GM23248 (cell line): ENCODE measurements around the gene ULBP2. TPM values are rescaled to one million over a fixed set of nuclear protein-coding genes. Genes with fewer than 3 reads are reported as not detected.
"Not testable (repeated sequence)": the region's sequence is repeated elsewhere in the genome, so short reads cannot be mapped to it uniquely, and the experiment has no call there.

Experiments
- DNase-seq: peaks from one replicate; pipeline ENCODE4 v3.0.0-alpha.2; 2015
- H2AFZ ChIP-seq: fragments of 200-600 bp; sonication (generic); 2 replicates; pipeline ENCODE4 v1.6.1; 2016; ENCODE audit warnings: antibody characterized with exemption
- H3F3A ChIP-seq: fragments of 200-600 bp; sonication (generic); 2 replicates; pipeline ENCODE4 v1.6.1; 2016; ENCODE audit warnings: mild to moderate bottlenecking, antibody characterized with exemption, mixed run types; ENCODE audit not compliant: insufficient read depth
- H3K27ac ChIP-seq: fragments of 200-600 bp; sonication (generic); 2 replicates; pipeline ENCODE4 v1.5.1; 2016; ENCODE audit warnings: mild to moderate bottlenecking
- H3K27me3 ChIP-seq: fragments of 200-600 bp; sonication (generic); replicated peaks from 2 replicates; pipeline ENCODE4 v1.6.1; 2016; ENCODE audit warnings: mild to moderate bottlenecking; ENCODE audit not compliant: insufficient read depth
- H3K36me3 ChIP-seq: fragments of 200-600 bp; sonication (generic); 2 replicates; pipeline ENCODE4 v1.6.1; 2016; ENCODE audit warnings: low read depth, mild to moderate bottlenecking
- H3K4me1 ChIP-seq: fragments of 200-600 bp; sonication (generic); 2 replicates; pipeline ENCODE4 v1.6.1; 2016; ENCODE audit warnings: mild to moderate bottlenecking; ENCODE audit not compliant: insufficient read depth
- H3K4me2 ChIP-seq: fragments of 200-600 bp; sonication (generic); one replicate; pipeline ENCODE4 v1.6.1; 2016; ENCODE audit warnings: mild to moderate bottlenecking; ENCODE audit not compliant: unreplicated experiment
- H3K4me3 ChIP-seq: fragments of 200-600 bp; sonication (generic); 2 replicates; pipeline ENCODE4 v1.5.1; 2016; ENCODE audit warnings: mild to moderate bottlenecking
- H3K79me2 ChIP-seq: fragments of 200-600 bp; sonication (generic); 2 replicates; pipeline ENCODE4 v1.6.1; 2016; ENCODE audit warnings: mild to moderate bottlenecking; ENCODE audit not compliant: insufficient read depth
- H3K9ac ChIP-seq: fragments of 200-600 bp; sonication (generic); 2 replicates; pipeline ENCODE4 v1.6.1; 2016; ENCODE audit warnings: mild to moderate bottlenecking
- H3K9me2 ChIP-seq: fragments of 200-600 bp; sonication (generic); 2 replicates; pipeline ENCODE4 v1.6.1; 2016; ENCODE audit warnings: mixed run types, mild to moderate bottlenecking, moderate library complexity; ENCODE audit not compliant: insufficient read depth
- H3K9me3 ChIP-seq: fragments of 200-600 bp; sonication (generic); one replicate; pipeline ENCODE4 v1.6.1; 2017; ENCODE audit warnings: low read depth
- H4K20me1 ChIP-seq: fragments of 200-600 bp; sonication (generic); 2 replicates; pipeline ENCODE4 v1.6.0; 2016; ENCODE audit not compliant: insufficient read depth
- EZH2 ChIP-seq: fragments of 200-600 bp; sonication (generic); IDR thresholded peaks from 2 replicates; pipeline ENCODE4 v1.6.1; 2018; ENCODE audit warnings: antibody characterized with exemption, mild to moderate bottlenecking; ENCODE audit not compliant: insufficient read depth, poor library complexity, severe bottlenecking
- EZH2phosphoT487 ChIP-seq: fragments of 200-600 bp; sonication (generic); IDR thresholded peaks from 2 replicates; pipeline ENCODE4 v1.6.1; 2018; ENCODE audit warnings: antibody characterized with exemption, moderate library complexity, mild to moderate bottlenecking, low read depth; ENCODE audit not compliant: insufficient read depth
- WGBS, 2 experiments: methylation state at CpG; one replicate each; pipeline ENCODE4 v1.1.6; 2015 to 2017; ENCODE audit warnings: low lambda C conversion rate in 2 of 2, low coverage in 1 of 2; ENCODE audit errors: missing lambda C conversion rate in 2 of 2; 5-methylcytosine and 5-hydroxymethylcytosine counted together
- in situ Hi-C: fragments of 300-500 bp; cut with MboI; formaldehyde crosslinking; loops from 2 replicates; pipeline ENCODE4 v1.15.0; 2020
- polyA plus RNA-seq: library from polyadenylated mRNA; unstranded; fragments of >200 nt; fragmentation: Nextera tagmentation; extraction: Ambion mirVana; gene quantifications from 2 replicates; pipeline ENCODE4 v1.2.1, GENCODE V29; 2016
- total RNA-seq: library from RNA; depleted of rRNA; stranded (reverse); fragments of >200 nt; shearing (Covaris generic); gene quantifications from 2 replicates; pipeline ENCODE4 v1.2.3, GENCODE V29; 2014

ULBP2 gene
- total and polyA plus RNA-seq, 2 experiments from 2014 or later, result 23.8 to 29.5 TPM

DNA sequence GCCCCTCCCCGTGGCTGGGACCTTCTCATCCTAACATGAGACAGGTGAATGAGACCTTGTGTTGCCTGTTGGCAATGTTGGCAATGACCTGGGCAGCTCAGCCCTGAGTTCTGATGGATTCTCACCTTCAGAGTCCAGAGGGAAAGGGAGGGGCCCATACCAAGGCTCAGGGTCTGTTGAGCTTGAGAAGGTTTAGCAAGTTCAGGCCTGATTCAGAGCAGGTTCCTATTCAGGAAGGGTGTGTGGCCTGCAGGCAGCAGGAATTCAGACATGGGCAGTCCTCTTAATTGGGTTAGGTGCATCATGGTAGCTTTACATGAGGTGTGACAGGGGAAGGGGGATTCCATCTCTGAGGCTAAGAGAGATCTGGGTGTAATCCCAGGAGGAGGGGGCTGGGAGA lies 5.7 kb downstream of the ULBP2 start:
- H3K27ac ChIP-seq, H3K79me2 ChIP-seq, H3K27me3 ChIP-seq, H3K4me2 ChIP-seq, H3K9me2 ChIP-seq, H4K20me1 ChIP-seq, H3K9me3 ChIP-seq, in situ Hi-C loops, H3K4me1 ChIP-seq, H3K9ac ChIP-seq, H2AFZ ChIP-seq, H3K36me3 ChIP-seq, H3F3A ChIP-seq, DNase-seq, H3K4me3 ChIP-seq: not testable (repeated sequence)
- WGBS, 2 experiments, result 83% methylated on average over 1 of the region's 1 CpG; no CpG with 5 or more reads in 1 of the 2 experiments

- Histone ChIP-seq H4K20me1 (no peaks in the 10 kb centered on the region), H3K9me2 (no peaks in the 10 kb centered on the region), H3K9ac (no peak overlapping the region), H3F3A (no peaks in the 10 kb centered on the region), H3K4me2 (no peak overlapping the region), H3K9me3 (no peaks in the 10 kb centered on the region), H3K4me3 (no peak overlapping the region), H3K27me3 (peaks cover 9% of the 10 kb centered on the region; the same call in 1 of the 2 replicates), H3K79me2 (no peaks in the 10 kb centered on the region), H3K27ac (no peak overlapping the region), H3K36me3 (no peaks in the 10 kb centered on the region), H2AFZ (no peak overlapping the region), H3K4me1 (no peaks in the 10 kb centered on the region)
- no peak for TF ChIP-seq EZH2
- TF ChIP-seq EZH2phosphoT487, result no peak
- in situ Hi-C loops, result no loop called here
- no peak for DNase-seq
- 90 to 94% methylated on average over 1 of the region's 1 CpG for WGBS, 2 experiments
Measured at GRCh38 chr6:149948011-149948410, 6.2 kb downstream of the ULBP2 start.

- 83 to 88% methylated on average over 5 of the region's 5 CpGs for WGBS, 2 experiments
- in situ Hi-C loops, result no loop called here
- TF ChIP-seq EZH2 (no peak), EZH2phosphoT487 (no peak)
Measured at GRCh38 chr6:149948616-149949015, 6.8 kb downstream of the ULBP2 start.

GRCh38 chr6:149950423-149950822 lies 8.6 kb downstream of the ULBP2 start:
- Histone ChIP-seq H3K4me1 (no peaks in the 10 kb centered on the region), H3K27ac (no peak overlapping the region), H3K27me3 (peaks cover 20% of the 10 kb centered on the region), H3F3A (no peaks in the 10 kb centered on the region), H3K9ac (no peak overlapping the region), H3K79me2 (no peaks in the 10 kb centered on the region), H3K4me2 (no peak overlapping the region), H3K36me3 (no peaks in the 10 kb centered on the region), H3K9me2 (no peaks in the 10 kb centered on the region), H3K4me3 (no peak overlapping the region), H3K9me3 (no peaks in the 10 kb centered on the region), H4K20me1 (no peaks in the 10 kb centered on the region), H2AFZ (no peak overlapping the region)
- WGBS, 2 experiments, result 57 to 64% methylated on average over 8 of the region's 8 CpGs
- DNase-seq, result no peak
- in situ Hi-C loops, result no loop called here
- TF ChIP-seq EZH2 (no peak), EZH2phosphoT487 (no peak)

More at GRCh38 chr6:149948616-149949015, 6.8 kb downstream of the ULBP2 start:
- no peak overlapping the region for H3K9ac ChIP-seq
- no peak overlapping the region for H3K4me3 ChIP-seq
- H4K20me1 ChIP-seq, result no peaks in the 10 kb centered on the region
- no peaks in the 10 kb centered on the region for H3F3A ChIP-seq
- no peaks in the 10 kb centered on the region for H3K9me2 ChIP-seq
- no peaks in the 10 kb centered on the region for H3K4me1 ChIP-seq
- H3K9me3 ChIP-seq, result no peaks in the 10 kb centered on the region
- DNase-seq, result no peak
- H3K27ac ChIP-seq, result no peak overlapping the region
- no peaks in the 10 kb centered on the region for H3K36me3 ChIP-seq
- no peaks in the 10 kb centered on the region for H3K79me2 ChIP-seq
- H3K4me2 ChIP-seq, result no peak overlapping the region
- H2AFZ ChIP-seq, result no peak overlapping the region
- H3K27me3 ChIP-seq, result peaks cover 15% of the 10 kb centered on the region; the same call in 1 of the 2 replicates

DNA sequence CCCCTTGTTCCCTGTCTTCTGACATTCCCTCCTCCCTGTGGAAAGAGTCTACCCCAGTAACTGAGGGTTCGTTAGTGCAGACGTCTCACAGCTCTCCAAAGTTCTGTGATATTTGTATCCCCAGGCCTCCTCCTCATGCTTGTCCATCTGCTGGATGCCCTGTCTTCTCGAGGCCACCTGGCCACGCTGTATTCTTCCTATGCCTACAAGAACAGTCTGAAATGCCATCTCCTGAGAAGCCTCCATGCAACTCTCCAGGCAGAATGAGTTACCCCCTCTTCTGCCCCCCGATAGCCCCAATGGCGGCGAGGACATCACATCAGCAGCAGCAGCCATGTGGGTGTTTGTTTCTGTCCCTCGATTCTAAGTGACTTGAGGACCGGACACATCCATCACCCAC lies 9.3 kb downstream of the ULBP2 start:
- H4K20me1 ChIP-seq, result no peaks in the 10 kb centered on the region
- 80 to 81% methylated on average over 9 of the region's 9 CpGs for WGBS, 2 experiments
- peaks cover 27% of the 10 kb centered on the region for H3K27me3 ChIP-seq
- DNase-seq, result no peak
- no peaks in the 10 kb centered on the region for H3K9me3 ChIP-seq
- H3K4me1 ChIP-seq, result no peaks in the 10 kb centered on the region
- no peak overlapping the region for H3K27ac ChIP-seq
- no peaks in the 10 kb centered on the region for H3F3A ChIP-seq
- H3K4me2 ChIP-seq, result no peak overlapping the region
- no peak for TF ChIP-seq EZH2phosphoT487
- no peak for TF ChIP-seq EZH2
- H3K9me2 ChIP-seq, result no peaks in the 10 kb centered on the region
- no peaks in the 10 kb centered on the region for H3K36me3 ChIP-seq
- no peak overlapping the region for H3K4me3 ChIP-seq
- no peaks in the 10 kb centered on the region for H3K79me2 ChIP-seq
- H2AFZ ChIP-seq, result no peak overlapping the region
- no peak overlapping the region for H3K9ac ChIP-seq
- in situ Hi-C loops, result no loop called here
